Middle frontal gyrus (tissue), 1 donor: ENCODE data around the gene RPS10.

Experiments used
- DNase-seq: peaks from one replicate; pipeline ENCODE4 v3.0.0-alpha.2; 2015; ENCODE audit warnings: low spot score; ENCODE audit errors: extremely low spot score

Gene RPS10

DNA sequence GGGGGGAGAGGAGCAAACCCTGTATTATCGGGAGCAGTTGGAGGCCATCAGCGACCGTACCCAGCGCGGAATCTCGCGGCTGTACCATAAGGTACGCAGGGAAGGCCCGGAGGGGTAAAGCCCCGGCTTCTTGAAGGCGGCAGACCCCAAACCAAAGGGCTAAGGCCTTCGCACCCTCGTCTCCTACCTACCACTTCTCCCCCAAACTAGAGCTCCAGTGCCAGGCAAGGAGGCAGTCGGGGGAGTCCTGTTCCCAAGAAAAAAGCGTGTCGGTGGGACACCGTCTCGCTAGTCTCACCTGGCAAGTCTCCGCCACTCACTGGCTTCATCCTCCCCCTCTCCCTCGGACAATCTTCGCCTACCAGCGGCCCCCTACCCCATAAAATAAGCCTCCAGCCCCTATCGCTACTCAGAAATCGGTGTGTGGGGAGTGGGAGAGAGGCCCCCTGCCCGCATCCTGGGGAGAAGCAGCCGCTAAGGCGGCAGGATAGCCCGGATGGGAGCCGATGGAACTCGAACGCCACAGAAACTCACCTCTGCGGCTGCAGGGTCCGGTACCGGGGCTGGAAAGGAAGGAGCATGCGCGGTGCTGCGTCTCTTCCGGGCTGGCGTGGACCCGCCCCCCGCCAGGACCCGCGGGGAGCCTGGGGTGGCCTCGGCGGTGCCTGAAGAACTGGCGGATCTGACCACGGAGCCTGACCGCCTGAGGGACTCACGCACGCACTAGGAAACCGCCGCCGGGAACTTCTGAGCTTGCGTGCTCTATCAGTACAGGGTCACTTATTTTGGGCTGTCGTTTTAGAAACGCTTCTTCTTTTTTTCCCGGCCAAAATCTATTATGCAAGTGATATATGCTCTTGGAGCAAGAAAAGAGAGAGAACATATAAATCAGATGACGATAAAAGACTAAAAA, at the start of gene RPS10:
Gene RPS10 (minus strand): TSS at position 572 of the 913 bp plus-strand sequence. CDS start 848 bp downstream, outside the sequence.
- DNase-seq = peak; percentile 86

DNA sequence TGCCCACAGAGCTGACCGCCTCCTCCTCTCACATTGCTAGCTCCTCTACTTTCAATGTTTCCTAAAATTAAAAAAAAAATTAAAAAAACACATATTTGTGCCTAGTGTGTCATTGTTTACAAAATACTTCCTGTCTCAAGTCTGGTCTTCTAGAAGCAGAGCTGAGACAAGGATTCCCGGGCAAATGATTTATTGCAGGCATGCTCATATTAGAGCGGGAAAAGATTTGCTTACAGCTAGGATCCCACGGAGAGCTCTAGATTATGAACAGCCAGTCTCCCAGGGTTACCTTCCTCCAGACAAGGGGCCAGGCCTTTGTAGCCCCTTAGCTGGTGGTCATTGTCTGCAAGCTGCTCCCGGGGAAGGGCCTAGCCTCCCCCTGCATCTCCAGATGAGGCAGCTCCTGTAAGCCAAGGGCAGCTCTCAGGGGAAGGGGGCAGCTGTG, 49.4 kb upstream of the RPS10 start:
- DNase-seq = no peak

DNA sequence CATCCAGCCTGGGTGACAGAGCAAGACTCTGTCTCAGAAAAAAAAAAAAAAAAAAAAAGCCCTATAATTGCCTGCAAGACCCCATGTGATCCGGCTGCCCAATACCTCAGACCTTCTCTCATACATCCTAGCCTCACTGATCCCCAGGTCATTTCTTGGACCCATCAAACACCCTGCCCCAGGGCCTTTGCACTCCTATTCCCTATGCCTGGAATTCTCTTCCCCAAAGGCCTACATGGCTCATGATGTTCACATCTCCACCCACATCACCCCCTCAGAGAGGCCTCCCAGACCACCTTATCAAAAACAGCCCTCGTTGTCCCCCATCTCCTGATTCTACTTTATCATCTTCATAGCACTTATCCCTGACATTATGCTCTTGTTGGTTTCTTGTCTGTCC, 48.9 kb upstream of the RPS10 start:
- no peak for DNase-seq

DNA sequence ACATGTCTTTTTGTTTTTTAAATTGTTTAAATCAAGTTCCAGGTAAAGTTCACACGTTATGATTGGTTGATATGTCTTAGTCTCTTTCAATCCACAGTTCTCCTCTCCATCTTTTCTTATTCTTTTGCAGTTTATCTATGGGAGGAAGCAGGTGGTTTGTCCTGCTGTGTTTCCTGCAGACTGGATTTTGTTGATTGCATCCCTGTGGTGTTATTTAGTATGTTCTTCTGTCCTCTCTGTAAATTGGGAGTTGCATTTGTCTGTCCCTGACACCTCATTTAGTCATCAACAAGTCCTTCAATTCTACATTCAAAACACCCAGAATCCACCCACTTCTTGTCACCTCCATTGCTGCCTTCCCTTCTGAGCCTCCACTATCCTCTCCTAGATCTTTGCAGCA, 48.1 kb upstream of the RPS10 start:
- no peak for DNase-seq

DNA sequence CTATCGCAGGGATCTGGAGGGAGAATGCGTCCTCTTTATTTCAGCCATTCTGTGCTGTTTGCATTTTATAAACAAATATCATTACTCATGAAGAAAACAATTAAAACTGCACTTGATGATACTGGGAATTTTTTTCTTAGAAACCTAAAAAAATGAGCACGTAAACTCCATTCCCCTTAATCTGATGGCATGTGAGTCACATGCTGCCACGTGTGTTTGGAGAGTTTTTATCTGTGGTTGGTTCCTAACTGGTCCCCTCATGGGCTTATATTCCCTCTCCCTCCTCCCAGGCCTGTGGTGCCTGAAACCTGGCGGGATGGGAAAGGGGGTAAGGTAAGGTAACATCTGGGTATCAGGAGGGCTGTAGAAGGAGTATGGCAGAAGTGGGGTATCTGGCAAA, 46.6 kb upstream of the RPS10 start:
- DNase-seq = no peak

DNA sequence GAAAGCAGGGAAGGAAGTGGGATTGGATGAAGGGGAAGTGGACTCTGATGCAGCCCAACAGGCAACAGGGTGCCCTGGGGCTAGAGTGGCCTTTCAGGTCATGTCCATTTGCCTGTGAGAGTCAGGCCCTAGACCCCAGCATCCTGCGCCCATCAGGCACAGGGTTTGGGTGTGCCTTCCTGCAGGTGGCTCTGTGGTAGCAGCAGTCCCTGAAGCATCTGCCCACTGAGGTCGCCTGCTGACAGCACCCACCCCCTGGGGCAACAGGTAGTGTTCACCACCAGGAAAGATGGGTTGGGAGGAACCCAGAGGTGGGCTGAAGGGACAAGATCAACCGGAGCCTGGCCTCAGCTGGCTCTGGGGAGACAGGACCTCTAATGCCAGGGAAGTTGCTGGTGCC, 43.6 kb upstream of the RPS10 start:
- DNase-seq = no peak

DNA sequence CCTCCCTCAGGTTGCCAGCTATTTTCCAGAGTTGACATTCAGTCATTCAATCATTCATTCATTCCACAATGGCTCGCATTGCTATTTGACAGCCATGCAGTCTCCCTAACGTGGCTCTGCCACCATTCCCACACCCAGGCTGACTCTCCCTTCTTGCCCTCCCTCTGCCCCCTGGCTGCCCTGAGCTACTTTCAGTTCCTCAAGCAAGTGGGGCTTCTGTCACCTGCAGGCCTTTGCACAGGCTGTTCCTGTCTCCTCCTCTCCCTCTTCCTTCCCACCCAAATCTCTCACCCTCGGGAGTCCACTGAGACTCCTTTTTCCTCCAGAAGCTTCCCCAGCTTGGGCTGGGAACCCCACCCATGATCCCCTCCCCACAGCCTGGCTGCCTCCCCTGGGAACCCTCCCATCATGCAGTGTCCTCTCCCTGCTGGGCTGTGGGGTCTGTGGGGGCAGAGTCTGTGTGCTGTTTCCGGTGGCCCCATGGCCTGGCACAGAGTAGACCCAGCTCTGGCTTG, 42.6 kb upstream of the RPS10 start:
- no peak for DNase-seq

DNA sequence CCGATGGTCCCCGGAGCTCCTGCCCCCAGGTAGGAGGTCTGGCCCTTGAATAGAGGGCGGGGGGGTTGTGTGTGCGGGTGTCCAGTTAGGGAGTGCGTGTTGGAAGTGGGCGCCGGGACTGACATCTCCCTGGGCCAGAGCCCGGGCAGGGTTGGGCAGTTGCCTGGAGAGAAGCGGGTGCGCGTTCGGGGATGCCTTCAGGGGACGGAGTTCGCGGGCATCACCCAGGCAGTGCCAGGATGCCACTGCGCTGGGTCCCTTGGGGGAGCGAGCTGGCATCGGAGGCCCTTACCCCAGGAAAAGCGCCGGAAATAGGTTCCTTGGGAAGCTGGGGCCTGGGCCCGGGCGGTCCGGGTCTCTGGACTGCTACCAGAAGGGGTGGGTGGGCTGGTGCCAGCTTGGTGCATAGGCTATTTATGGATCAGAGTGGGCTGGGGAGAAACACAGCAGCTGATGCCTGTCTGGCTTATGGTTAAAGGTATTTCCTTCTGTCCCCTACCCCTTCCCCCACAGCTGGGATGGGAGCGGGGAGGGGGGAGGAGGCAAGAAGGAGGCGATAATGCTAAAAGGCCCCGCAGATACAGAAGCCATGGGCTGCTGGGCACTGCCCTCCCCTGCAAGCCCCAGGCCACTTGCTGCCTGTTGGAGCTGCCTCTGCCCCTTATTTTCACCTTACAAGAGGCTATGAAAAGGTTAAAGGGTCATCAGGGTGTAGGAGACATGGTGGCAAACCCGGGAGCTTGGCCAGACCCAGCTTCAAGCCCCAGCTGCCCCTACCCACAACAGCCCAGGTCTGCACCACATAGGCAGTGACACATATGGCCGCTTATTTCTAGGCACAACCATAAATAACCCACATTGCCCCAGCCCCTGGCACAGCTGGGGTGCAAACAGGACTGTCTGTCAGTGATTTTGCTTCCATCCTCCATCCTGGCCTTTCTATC, 40.6 kb upstream of the RPS10 start:
- DNase-seq = no peak

DNA sequence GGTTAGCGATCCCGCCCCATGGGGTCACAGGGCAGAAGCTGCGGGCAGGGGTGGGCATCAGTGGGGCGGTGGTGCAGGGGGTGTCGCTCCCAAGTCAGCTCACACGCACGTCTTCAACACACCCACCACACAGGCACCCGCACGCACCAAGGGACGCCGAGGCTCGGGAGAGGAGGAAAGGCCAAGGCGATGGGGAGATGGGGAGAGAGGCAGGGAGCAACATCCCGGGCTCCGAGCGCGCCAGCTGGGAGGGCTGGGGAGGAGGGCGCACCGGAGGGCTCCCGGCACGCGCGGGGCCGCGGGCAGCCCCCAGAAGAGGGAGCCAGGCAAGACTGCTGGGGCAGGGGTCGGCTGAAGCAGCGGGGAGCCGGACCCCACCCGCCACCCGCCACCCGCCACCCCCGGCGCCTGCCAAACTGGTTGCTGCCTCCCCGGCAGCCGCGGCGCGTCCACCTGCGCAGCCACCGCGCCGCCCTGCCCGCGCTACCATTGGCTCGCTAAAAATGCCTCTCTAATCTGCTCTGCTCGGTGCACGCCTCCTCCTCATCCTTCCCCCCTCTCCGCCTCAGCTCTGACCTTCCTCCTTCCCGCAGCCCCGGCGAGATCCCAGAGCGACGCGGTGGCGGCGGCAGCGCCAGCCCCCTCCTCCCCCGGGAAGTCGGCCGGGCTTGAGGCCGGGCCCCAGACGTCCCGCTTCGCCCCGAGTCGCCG, 39.8 kb upstream of the RPS10 start, which contains the start of gene PACSIN1:
Gene PACSIN1 (plus strand): TSS at position 546 of the 711 bp plus-strand sequence. CDS start 60,230 bp downstream, outside the sequence.
- peak; percentile 25 for DNase-seq

DNA sequence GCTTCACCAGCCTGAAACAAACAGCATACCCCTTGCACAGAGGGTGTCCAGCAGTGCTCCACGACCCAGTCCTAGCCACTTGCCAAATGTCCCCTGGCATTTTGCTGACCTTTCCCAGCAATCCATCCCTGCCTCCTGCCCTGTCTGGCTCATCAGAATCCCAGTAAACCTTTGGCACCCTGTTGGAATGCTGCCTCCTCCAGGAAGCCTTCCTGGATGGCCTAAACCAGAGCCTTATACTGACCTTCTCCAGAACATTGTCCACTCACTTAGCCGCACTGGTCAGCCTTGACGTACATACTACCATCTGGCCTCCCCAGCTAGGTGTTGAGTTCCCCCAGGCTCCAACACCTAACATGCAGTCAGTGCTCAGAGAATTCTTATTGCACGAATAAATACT, 38.0 kb upstream of the RPS10 start:
- DNase-seq = no peak

DNA sequence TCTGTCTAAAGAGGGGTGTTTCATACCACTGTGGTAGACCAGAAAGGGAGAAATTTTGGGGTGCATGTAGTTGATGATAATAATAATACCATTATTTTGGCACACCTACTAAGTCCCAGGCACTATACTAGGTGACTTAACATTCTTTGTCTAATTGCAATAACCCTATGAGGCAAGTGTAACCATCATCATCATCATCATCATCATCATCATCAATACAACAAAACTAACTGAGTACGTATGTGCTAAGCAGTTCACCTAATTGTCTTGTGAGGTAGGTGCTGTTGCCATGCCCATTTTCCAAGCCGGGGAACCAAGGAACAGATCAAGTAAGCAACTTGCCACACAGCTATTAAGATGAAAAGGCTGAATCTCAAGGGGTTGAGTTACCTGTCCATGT, 37.4 kb upstream of the RPS10 start:
- no peak for DNase-seq

DNA sequence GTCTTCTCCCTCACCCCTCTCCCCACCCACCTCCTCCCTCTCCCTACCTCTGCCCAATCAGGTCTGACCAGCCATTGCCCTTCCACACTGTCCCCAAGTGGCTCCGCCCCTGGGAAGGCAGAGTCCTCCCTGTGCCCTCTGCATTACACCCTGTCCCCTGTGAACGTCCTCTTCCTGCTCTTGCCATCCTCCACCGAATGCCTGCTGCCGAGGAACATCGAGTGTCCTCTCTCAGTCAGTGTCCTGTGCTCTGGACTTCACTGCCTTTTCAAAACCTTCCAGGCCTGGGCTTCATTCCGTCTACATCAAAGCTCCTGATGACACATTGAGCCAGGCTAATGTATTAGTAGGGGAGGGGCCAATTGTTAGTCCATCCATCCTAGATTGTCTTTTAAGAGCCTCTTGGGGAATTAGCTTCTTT, 36.7 kb upstream of the RPS10 start:
- DNase-seq = no peak

DNA sequence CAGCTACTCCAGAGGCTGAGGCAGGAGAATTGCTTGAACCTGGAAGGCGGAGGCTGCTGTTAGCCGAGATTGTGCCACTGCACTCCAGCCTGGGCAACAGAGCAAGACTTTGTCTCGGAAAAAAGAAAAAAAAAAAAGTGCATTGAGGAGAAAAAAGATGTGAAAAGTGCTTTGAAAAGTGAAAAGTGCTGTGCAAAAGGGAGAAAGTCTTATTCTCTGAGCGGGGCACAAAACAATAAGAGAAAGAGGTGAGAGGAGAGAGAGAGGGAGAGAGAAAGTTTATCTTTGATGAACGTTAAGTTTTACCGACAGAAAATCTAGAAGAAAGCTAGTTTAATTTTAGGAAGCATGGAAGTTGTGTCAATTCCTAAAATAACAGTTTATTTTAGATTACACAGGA, 36.1 kb upstream of the RPS10 start:
- no peak for DNase-seq

DNA sequence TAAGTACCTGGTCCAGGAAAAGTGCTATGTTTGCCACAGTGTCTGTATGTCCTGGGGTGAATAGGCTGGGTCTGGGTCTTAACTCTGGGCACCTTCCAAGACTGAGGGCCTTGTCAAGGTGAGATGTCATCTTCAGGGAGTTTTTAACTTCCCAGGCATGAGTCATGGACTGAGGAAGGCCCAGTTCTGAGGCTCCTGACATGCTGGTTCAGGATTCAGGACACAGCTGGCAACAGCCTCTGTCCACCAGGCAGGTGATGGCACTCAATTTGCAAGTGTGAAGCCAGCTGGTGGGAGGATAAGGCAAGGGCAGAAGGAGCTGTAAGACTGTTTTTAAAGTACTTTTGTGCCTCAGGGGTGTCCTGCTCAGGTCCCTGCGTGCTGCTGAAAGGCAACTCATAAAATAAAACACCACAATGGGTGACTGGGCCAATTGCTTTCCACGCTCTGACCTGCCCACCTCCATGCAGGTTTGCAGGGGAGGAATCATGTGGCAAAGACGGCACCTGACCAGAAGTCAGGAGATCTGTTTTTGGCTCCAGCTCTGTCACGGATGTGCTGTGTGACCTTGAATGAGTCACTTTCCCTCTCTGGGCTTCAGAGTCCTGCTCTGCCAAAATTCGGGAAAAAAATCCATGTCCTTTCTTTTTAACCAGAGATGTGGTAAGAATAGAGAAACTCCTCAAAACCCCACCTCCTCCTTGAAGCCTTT, 35.1 kb upstream of the RPS10 start:
- DNase-seq = no peak

DNA sequence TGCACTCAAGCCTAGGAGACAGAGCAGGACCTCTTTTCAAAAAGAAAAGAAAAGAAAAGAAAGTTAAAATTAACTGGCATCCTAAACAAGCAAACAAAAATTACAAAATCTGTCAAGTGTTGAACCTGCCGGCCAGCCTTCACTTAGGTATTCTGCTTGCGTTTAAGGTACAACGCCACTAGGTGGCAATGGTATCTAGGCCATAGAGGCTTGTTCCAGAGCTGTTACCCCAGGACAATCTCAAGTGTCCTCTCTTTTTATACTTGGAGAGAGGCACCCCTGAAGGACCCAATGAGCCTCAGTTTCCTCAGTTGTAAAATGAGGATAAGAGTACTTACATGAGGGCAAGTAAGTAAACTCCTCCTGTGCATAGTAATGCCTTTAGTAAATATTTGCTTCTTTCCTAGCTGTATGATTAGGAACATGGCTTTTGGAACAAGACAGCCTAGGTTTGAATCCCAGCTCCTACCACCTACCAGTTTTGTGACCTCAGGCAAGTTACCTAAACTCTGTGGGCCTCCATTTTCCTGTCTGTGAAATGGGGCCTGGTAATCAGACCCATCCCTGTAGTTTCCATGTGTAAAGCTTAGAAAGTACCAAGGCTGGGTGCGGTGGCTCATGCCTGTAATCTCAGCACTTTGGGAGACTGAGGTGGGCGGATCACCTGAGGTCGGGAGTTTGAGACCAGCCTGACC, 34.2 kb upstream of the RPS10 start:
- no peak for DNase-seq

DNA sequence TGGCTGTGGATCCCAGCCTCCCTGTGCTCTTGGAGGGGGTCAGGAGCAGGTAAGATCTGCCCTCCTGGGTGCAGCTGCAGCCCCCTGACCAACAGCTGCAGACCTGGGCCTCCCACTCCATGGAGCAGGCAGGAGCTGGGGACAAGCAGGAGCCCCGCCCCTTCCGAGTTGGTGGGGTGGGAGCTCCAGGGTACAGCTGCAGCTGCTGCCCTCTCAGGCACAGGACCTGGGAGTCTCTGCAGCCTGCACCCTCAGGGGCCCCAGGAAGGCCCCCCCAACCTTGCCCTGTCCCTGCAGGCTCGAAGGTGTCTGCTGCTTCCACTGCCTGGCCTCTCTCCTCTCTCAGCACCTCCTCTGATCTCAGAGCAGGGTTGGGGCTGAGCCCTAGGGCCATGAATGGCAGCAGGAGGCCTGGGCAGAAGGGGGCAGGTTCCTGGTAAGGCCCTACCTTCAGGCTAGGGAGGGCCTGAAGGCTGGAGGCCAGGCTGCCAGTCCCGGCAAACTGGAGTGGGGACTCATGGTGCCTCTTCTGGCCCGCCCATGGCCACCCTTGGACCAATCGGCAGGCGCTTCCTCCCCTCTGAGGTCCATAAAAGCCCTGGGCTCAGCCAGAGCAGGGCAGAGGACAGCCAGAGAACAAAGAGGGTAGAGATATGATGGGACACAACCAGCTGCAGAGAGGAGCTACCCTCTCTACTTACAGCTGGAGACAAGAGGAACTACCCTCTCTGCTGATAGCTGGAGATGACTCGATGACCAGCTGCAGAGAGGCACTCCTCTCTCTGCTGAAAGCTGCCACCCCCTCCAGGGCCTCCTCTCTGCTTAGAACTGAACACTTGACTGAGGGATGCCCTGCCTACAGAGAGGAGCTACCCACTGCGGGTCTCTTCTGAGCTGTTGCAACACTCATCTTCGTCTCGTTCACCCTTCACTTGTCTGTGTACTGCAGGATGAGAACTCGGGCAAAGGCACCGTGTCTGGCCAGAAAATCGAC, 32.2 kb upstream of the RPS10 start:
- no peak for DNase-seq

DNA sequence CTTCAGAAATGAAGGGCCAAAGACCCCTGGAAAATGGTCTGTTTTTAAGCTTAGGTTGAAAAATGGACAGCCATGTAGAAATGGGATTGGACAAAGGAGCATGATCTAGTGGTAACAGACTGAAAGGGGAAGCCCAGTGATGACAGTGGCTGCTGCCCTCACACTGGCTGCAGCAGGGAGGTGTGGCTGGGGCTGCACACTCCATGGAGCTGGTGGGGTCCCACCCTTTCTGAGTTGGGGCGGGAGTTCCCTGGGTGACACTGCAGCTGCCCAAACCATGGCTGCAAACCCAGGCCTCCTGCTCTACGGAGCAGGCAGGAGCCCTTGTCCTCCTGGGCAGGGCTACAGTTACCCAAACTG, 31.5 kb upstream of the RPS10 start:
- no peak for DNase-seq

DNA sequence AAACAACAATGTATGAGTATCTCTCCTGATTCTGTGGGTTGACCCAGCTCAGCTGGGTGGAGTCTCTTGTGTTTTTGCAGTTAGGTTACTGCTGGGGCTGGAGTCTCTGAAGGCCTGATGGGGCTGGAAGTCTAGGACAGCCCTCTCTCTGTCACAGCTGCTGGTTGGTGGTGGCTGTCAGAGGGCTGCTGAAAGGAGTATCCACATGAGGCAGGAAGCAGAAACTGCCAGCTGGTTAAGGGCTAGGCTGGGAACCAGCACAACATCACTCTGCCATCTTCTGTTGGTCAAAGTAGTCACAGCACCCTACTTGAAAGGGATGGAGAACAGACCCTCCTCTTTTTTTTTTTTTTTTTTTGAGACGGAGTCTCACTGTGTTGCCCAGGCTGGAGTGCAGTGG, 30.0 kb upstream of the RPS10 start:
- DNase-seq = no peak

DNA sequence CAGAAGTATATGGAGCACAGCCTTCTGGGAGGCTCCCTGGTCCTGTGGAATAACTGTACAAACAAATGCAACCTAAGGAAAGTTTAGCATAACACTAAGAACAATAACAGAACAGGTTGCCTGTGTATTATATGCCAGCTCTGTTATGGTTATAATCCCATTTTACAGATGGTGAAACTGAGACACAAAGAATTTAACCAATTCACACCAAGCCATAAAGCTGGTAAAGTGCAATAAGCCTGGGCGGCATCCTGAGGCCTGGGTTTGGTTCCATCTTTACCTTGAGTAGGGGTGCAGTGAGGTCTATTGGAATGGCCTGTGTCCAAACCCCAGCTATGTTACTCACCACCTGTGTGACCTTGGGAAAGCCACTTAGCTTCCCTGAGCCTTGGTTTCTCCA, 25.3 kb upstream of the RPS10 start:
- no peak for DNase-seq
